ENCODE measurements around the gene HAUS7. TPM values are rescaled to one million over a fixed set of nuclear protein-coding genes. Genes with fewer than 3 reads are reported as not detected.

HAUS7 gene
- 10 to 100 TPM in 3 of 4 donors, 1 to 10 TPM in 1; 5.1 to 34.4 (median 27.1) TPM for total RNA-seq

DNA sequence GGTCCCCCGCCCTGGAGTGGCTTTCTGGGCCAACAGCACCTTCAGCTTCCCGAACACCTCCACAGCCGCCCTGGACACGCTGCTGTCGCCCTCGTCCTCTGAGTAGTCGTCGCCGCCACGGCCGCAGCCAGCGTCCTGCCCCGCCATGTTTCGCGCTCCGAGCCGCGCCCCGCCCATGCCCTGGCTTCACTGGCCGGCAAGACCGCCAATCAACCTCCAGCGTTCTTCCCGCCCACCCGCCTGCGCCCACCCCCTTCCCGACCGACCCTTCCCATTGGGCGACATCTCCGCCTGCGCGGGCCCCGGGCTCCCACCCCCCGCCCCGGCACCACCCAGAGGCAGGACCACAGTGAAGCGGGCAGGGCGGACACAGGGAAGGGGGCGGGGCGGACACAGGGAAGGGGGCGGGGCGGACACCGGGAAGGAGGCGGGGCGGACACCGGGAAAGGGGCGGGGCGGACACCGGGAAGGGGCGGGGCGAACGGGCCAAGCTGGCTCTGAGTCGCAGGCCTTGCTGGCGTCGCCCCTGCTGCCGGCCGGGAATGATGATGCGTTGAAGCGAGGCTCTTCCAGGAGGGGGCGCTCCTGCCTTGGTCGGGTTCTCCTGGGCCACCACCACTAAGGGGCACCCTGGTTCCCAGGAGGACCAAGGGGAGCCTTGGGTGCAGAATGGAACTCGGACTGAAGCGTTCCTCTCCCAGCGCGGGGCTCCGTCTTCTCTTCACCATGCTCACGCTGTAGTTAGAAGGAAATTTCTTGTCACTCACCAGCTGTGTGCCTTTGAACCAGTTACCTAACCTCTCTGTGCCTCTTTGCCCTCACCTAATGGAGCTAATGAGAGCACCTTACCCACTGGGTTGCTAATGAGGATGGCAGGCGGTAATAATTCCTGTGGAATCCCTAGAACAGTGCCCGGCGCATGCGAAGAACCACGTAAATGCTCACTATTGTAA lies at the start of gene HAUS7:
Gene HAUS7, minus strand, starts transcription at position 166 of the 953 bp plus-strand sequence. Its CDS starts 19 bp downstream, at position 147.
- intact Hi-C loops (cut with DNase I; ENCODE audit: low total_unique reads), result no loop called here
- H3K4me1 ChIP-seq, result peaks cover 0 to 6% of the 10 kb centered on the region in 2 donors
- TF ChIP-seq, protein P1, sequence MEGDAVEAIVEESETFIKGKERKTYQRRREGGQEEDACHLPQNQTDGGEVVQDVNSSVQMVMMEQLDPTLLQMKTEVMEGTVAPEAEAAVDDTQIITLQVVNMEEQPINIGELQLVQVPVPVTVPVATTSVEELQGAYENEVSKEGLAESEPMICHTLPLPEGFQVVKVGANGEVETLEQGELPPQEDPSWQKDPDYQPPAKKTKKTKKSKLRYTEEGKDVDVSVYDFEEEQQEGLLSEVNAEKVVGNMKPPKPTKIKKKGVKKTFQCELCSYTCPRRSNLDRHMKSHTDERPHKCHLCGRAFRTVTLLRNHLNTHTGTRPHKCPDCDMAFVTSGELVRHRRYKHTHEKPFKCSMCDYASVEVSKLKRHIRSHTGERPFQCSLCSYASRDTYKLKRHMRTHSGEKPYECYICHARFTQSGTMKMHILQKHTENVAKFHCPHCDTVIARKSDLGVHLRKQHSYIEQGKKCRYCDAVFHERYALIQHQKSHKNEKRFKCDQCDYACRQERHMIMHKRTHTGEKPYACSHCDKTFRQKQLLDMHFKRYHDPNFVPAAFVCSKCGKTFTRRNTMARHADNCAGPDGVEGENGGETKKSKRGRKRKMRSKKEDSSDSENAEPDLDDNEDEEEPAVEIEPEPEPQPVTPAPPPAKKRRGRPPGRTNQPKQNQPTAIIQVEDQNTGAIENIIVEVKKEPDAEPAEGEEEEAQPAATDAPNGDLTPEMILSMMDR (IDR thresholded peaks at IDR 0.05), result peak; percentile 47 to 84 (median 73)
- peak in 1 of 2 donors; percentile 30 for TF ChIP-seq POLR2A (IDR thresholded peaks at IDR 0.05)
- H3K36me3 ChIP-seq, result no peaks in the 10 kb centered on the region
- H3K4me3 ChIP-seq, result peak within 1 kb of the TSS; percentile 55 to 65
- no peaks in the 10 kb centered on the region for H3K27me3 ChIP-seq
- peak within 1 kb of the TSS; percentile 41 to 70 for H3K27ac ChIP-seq
- DNase-seq, result peak; percentile 87 to 90
- H3K9me3 ChIP-seq, result no peaks in the 10 kb centered on the region

DNA sequence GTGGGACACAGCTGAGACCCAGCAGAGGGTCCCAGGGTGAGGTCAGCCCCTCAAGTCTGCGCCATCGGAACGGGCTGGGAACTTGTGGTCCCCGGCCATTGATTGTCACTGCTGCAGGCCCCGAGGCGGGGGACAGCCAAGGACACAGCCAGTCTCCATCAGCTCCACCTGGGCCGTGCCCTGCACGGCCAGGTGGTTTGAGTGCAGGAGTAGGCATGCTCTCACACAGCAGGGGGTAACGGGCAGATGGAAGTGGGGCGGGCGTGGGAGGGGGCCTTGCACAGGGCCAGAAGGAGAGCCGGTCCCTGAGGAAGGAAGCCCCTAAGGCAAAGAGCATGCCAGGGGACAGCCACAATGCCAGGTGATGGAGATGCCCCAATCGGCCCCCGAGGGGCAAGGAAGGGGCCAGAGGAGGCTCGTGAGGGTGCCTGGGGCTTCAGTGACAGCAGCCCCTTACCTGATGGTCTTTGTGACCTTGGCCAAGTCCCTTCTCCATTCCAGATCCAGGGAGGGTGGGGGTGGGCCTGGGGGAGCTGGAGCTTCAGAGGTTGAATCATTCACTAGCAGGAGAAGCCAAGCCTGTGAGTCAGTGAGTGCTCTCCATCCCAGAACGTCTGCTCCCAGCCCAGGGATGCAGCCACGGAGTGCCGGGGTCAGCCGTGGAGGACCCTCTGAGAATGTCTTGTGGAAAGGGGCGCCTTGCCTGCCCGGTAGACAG lies 49.4 kb upstream of the HAUS7 start:
- intact Hi-C loops (cut with DNase I; ENCODE audit: low total_unique reads), result no loop called here
- TF ChIP-seq POLR2A (IDR thresholded peaks at IDR 0.05), result no peak
- TF ChIP-seq, protein P1 (IDR thresholded peaks at IDR 0.05), result no peak
- Histone ChIP-seq H3K27ac (no peak overlapping the region), H3K9me3 (no peaks in the 10 kb centered on the region), H3K36me3 (no peaks in the 10 kb centered on the region), H3K27me3 (peaks cover 0 to 12% of the 10 kb centered on the region in 2 donors), H3K4me1 (no peaks in the 10 kb centered on the region), H3K4me3 (no peak overlapping the region)
- no peak for DNase-seq

DNA sequence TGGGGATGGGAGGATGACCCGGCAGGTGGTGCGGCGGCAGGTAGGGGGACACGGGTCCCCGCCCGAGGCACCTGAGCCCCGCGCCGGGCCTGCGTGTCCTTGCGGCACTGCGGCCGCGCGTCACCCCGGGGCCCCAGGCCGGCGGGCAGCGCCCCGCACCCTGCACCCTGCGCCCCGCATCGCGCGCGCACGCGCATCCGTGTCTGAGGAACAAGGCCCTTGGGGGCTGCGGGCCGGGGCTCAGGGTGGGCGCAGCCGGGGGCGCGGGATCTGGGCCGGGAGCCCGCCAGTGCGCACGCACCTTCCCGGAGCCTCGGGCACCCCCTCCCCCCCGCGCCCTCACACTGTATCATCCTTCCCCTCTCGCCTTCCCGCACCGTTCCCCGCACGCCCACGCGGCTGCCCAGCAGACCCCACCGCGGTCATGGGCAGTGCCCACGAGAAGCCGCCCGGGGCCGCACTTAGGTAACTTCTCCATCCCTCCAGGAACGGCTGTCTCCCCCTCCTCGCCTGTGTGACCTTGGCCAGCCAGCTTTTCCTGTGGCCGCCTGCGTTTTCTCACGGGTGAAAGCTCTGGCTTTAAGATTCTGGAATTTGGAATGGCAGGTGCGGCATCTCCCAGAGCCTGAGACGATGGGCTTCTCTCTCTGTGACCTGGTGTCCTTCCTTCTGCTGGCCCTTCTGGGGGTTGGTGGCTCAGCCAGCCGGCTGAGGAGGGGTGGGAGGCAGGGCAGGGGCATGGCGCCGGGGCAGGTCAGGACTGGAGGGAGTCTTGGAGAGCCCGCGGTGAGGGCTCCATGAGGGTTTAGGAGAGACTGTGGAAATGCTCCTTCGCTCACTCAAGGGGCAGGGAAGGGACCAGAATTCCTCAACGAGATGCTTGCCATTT lies 47.8 kb upstream of the HAUS7 start:
- H3K27me3 ChIP-seq, result peaks cover 0 to 3% of the 10 kb centered on the region in 2 donors
- TF ChIP-seq, protein P1 (IDR thresholded peaks at IDR 0.05), result no peak
- TF ChIP-seq POLR2A (IDR thresholded peaks at IDR 0.05), result no peak
- no peak overlapping the region for H3K4me3 ChIP-seq
- H3K27ac ChIP-seq, result no peak overlapping the region
- no peak for DNase-seq
- H3K9me3 ChIP-seq, result no peaks in the 10 kb centered on the region
- intact Hi-C loops (cut with DNase I; ENCODE audit: low total_unique reads), result no loop called here
- no peaks in the 10 kb centered on the region for H3K4me1 ChIP-seq
- no peaks in the 10 kb centered on the region for H3K36me3 ChIP-seq

DNA sequence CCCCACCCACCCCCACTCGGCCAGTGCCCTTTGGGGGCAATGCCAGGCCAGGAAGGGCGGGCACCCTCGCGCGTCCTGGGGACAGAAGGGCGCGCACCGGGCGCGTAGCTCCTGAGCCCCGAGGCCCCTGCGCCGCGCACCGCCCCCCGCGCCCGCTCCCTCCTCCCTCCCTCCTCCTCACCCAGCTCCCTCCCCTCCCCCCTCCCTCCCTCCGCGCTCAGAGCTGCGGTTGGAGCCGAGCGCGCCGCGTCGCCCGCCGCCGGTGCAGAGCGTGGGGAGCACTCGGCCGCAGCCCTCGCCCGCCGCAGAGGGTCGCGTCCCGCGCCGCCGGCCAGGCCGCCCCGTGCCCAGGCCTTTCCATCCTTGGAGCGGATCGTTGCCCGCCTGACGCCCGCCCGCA lies 47.0 kb upstream of the HAUS7 start, which contains the start of gene ATP2B3:
Gene ATP2B3, plus strand, starts transcription at position 220 of the 400 bp plus-strand sequence. CDS start 18,606 bp downstream, outside the sequence.
- Histone ChIP-seq H3K27me3 (peaks cover 0 to 3% of the 10 kb centered on the region in 2 donors), H3K9me3 (no peaks in the 10 kb centered on the region), H3K36me3 (no peaks in the 10 kb centered on the region), H3K4me3 (no peak within 1 kb of the TSS), H3K27ac (no peak within 1 kb of the TSS), H3K4me1 (no peaks in the 10 kb centered on the region)
- no peak for TF ChIP-seq POLR2A (IDR thresholded peaks at IDR 0.05)
- TF ChIP-seq, protein P1 (IDR thresholded peaks at IDR 0.05), result no peak
- intact Hi-C loops (cut with DNase I; ENCODE audit: low total_unique reads), result no loop called here
- no peak for DNase-seq

Data from uterus (tissue), 4 donors.